Nephron (organoid): ENCODE data around the gene PODXL2.
A peak's percentile ranks its signal among the peaks of the same experiment; 100 is the strongest.

Experiments used
- H3K27ac Mint-ChIP-seq, 3 experiments: 2 replicates each; pipeline ENCODE4 v1.8.0; 2020; ENCODE audit warnings: mixed read lengths in 3 of 3, mild to moderate bottlenecking in 2 of 3, moderate library complexity in 1 of 3
- H3K27me3 Mint-ChIP-seq: 2 replicates; pipeline ENCODE4 v1.8.0; 2021; ENCODE audit warnings: low read depth, mild to moderate bottlenecking, moderate library complexity, mixed read lengths
- H3K36me3 Mint-ChIP-seq: 2 replicates; pipeline ENCODE4 v1.8.0; 2020; ENCODE audit warnings: low read depth, mixed read lengths
- H3K4me1 Mint-ChIP-seq: 2 replicates; pipeline ENCODE4 v1.8.0; 2020; ENCODE audit warnings: mixed read lengths
- H3K4me3 Mint-ChIP-seq, 3 experiments: 2 replicates each; pipeline ENCODE4 v1.8.0; 2020; ENCODE audit warnings: mild to moderate bottlenecking in 3 of 3, mixed read lengths in 3 of 3, moderate library complexity in 2 of 3
- H3K9me3 Mint-ChIP-seq: 2 replicates; pipeline ENCODE4 v1.8.0; 2020; ENCODE audit warnings: mixed read lengths
- TF ChIP-seq, protein P1 (sequence below), 3 experiments: fragments of 200-600 bp; sonication (generic); IDR thresholded peaks; one replicate each; pipeline ENCODE4 v1.5.0; 2021; ENCODE audit warnings: antibody characterized with exemption in 3 of 3; ENCODE audit not compliant: unreplicated experiment in 3 of 3

PODXL2 gene

DNA sequence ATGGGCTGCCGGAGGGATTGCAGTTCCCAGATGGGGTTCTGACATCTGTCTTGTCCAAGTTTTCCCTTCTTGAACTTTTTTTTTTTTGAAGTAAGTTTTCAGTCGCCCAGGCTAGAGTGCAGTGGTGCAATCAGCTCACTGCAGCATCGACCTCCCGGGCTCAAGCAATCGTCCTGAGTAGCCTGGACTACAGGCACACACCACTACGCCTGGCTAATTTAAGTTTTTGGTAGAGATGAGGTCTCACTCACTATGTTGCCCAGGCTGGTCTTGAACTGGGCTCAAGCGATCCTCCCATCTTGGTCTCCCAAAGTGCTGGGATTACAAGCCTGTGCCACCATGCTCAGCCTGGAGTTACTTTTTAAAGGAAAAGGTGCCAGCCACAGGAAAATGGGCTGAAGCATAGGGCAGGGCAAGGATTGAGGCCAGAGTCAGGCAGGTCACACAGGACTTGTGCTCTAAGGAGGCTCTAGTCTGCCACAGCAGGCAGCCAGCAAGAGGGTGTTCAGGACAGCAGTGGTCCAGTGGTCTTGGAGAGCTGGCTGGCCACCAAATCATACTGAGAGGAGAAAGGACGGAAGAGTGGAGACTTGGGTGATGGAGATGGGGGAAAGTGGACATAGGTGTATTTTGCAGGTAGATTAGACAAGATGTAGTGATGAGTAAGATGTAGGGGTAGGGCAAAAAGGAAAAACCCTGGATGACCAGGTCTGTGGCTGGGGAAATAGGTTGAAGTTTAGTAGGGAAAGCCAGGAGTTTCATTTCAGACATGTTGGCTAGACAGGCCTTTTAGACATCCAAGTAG lies 6.0 kb upstream of the PODXL2 start:
- Mint-ChIP-seq H3K4me3 (no peak overlapping the region), H3K27me3 (peaks cover 23% of the 10 kb centered on the region), H3K27ac (no peak overlapping the region), H3K36me3 (peaks cover 34% of the 10 kb centered on the region), H3K4me1 (no peaks in the 10 kb centered on the region), H3K9me3 (no peaks in the 10 kb centered on the region)
- TF ChIP-seq, protein P1, sequence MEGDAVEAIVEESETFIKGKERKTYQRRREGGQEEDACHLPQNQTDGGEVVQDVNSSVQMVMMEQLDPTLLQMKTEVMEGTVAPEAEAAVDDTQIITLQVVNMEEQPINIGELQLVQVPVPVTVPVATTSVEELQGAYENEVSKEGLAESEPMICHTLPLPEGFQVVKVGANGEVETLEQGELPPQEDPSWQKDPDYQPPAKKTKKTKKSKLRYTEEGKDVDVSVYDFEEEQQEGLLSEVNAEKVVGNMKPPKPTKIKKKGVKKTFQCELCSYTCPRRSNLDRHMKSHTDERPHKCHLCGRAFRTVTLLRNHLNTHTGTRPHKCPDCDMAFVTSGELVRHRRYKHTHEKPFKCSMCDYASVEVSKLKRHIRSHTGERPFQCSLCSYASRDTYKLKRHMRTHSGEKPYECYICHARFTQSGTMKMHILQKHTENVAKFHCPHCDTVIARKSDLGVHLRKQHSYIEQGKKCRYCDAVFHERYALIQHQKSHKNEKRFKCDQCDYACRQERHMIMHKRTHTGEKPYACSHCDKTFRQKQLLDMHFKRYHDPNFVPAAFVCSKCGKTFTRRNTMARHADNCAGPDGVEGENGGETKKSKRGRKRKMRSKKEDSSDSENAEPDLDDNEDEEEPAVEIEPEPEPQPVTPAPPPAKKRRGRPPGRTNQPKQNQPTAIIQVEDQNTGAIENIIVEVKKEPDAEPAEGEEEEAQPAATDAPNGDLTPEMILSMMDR (IDR thresholded peaks at IDR 0.05; ENCODE audit: unreplicated experiment in 3 of 3) = no peak

DNA sequence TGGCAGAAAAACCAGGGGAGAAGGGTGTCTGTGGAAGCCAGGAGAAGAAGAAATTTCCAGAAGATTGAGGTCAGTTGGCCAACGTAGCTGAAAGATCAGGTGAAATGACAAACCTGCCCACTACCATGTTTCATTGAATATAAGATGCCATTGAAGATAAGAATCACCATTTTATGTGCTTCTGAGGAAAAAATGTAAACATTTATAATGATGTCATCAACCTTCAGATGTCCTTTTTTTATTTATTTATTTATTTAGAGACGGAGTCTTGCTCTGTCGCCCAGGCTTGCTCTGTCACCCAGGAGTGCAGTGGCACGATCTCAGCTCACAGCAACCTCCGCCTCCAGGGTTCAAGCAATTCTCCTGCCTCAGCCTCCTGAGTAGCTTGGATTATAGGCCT lies 4.9 kb upstream of the PODXL2 start:
- Mint-ChIP-seq H3K4me3 (no peak overlapping the region), H3K27me3 (peaks cover 31% of the 10 kb centered on the region), H3K4me1 (no peaks in the 10 kb centered on the region), H3K9me3 (no peaks in the 10 kb centered on the region), H3K27ac (no peak overlapping the region), H3K36me3 (peaks cover 23% of the 10 kb centered on the region)
- TF ChIP-seq, protein P1 (IDR thresholded peaks at IDR 0.05; ENCODE audit: unreplicated experiment in 3 of 3) = no peak

DNA sequence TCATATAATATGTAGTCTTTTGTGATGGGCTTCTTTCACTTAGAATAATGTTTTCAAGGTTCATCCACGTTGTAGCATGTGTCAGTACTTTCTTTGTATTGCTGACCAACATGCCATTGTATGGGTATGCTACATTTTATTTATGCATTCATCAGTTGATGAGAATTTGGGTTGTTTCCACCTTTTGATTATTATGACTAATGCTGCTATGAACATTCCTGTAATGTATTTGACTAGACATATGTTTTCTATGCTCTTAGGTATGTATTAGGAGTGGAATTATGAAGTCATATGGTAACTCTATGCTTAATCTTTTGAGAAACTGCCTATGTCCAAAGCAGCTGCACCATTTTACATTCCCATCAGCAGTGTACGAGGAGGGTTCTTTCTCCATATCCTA lies 3.2 kb upstream of the PODXL2 start:
- Mint-ChIP-seq H3K4me3 (no peak overlapping the region), H3K27me3 (peaks cover 40% of the 10 kb centered on the region), H3K4me1 (peaks cover 9% of the 10 kb centered on the region)

DNA sequence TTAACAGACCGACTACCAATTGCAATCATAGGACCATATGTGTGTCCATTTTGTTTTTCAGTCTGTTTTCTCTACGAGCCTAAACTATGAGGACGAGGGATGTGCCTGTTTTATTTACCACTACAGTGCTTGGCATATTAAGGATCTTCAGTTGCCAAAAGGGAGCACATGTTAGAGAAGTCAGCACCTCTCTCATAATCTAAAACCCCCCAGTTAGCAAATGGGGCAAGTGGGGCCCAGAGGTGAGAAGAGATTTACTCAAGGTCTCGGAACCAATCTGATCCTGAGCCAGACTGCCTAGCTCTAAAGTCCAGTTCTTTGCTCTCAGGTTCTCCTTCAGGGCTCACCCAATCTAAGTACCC lies 578 bp upstream of the PODXL2 start:
- H3K27ac Mint-ChIP-seq = peak overlapping the region in 1 of 3 experiments; percentile 32
- H3K27me3 Mint-ChIP-seq = peaks cover 47% of the 10 kb centered on the region
- peaks cover under 1% of the 10 kb centered on the region for H3K36me3 Mint-ChIP-seq
- no peaks in the 10 kb centered on the region for H3K9me3 Mint-ChIP-seq
- H3K4me3 Mint-ChIP-seq = peak overlapping the region; percentile 82 to 88 (median 84)
- peaks cover 28% of the 10 kb centered on the region for H3K4me1 Mint-ChIP-seq
- TF ChIP-seq, protein P1 (IDR thresholded peaks at IDR 0.05; ENCODE audit: unreplicated experiment in 3 of 3) = no peak

More for the DNA sequence above, 3.2 kb upstream of the PODXL2 start:
- H3K36me3 Mint-ChIP-seq = peaks cover 12% of the 10 kb centered on the region
- TF ChIP-seq, protein P1 (IDR thresholded peaks at IDR 0.05; ENCODE audit: unreplicated experiment in 3 of 3) = no peak
- H3K27ac Mint-ChIP-seq = no peak overlapping the region
- no peaks in the 10 kb centered on the region for H3K9me3 Mint-ChIP-seq

DNA sequence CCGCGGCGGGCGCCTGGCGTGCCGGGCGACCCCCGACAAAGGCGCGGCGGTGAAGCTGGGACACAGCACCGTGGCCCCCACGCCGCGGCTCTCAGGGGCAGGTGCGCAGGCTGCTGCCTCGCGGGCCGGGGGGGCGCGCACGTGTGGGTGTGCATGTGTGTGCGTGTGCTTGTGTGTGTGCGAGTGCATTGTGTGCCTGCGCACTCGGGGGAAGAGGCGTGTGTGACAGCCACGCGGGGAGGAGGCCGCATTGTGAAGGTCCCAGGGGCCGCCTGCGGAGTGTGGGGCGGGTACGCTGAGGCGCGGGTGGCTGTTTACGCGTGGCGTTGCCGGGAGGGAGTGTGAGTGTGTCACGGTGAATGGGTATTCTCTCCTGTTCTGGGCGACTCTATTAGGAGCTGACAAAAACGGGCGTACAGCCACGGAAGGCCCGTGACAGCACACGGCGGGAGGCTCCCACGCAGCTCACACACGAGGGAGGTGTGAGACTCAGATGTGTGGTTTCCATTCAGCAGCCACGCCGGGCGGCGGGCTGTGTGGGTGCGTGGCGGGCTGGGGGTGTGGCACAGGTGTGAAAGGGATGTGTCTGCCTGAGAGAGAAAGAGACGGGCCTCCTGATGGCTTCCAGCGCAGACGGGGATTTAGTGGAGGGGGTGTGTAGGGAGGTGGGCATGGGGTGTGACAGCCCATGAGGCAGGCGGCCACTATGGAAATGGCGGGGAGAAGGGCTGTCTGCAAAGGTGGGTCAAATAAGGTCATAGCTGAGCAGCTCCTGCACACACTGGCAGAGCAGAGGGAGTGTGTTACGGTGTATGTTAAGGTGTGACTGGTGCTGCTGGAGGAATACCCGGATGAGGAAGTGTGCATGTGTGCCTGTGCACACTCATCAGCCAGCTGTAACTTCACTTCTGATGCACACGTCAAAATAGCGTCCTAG lies 750 bp downstream of the PODXL2 start:
- TF ChIP-seq, protein P1 (IDR thresholded peaks at IDR 0.05; ENCODE audit: unreplicated experiment in 3 of 3) = no peak
- H3K4me3 Mint-ChIP-seq = peak overlapping the region; percentile 81 to 86 (median 83)
- H3K4me1 Mint-ChIP-seq = peaks cover 28% of the 10 kb centered on the region
- H3K36me3 Mint-ChIP-seq = no peaks in the 10 kb centered on the region
- H3K27me3 Mint-ChIP-seq = peaks cover 47% of the 10 kb centered on the region
- peak overlapping the region; percentile 25 to 42 (median 35) for H3K27ac Mint-ChIP-seq
- H3K9me3 Mint-ChIP-seq = no peaks in the 10 kb centered on the region
